Activated naive CD4-positive, alpha-beta T cell treated with anti-CD3 and anti-CD28 coated beads, Interleukin-2, amount 50 U/mL, for 72 hours (primary cell): ENCODE measurements around the gene AUH. TPM values are rescaled to one million over a fixed set of nuclear protein-coding genes. Genes with fewer than 3 reads are reported as not detected.
A peak's percentile ranks its signal among the peaks of the same experiment; 100 is the strongest.

ENCODE experiments used
- ATAC-seq, 2 donors: fragments of 150-1000 bp; cut with Tn5 transposase; 2 replicates each; pipeline ENCODE4 v1.10.0; 2021; ENCODE audit warnings: mild to moderate bottlenecking in 2 of 2, moderate library complexity in 2 of 2
- DNase-seq, 2 donors: peaks; one replicate each; pipeline ENCODE4 v3.0.0; 2021 to 2022; ENCODE audit warnings: low spot score in 2 of 2
- H3K27ac Mint-ChIP-seq, 2 donors: one replicate each; pipeline ENCODE4 v1.8.0; 2022; ENCODE audit warnings: mild to moderate bottlenecking in 2 of 2, mixed read lengths in 2 of 2
- H3K36me3 Mint-ChIP-seq, 2 donors: one replicate each; pipeline ENCODE4 v1.8.0; 2022; ENCODE audit warnings: mixed read lengths in 2 of 2
- H3K9me3 Mint-ChIP-seq, 2 donors: one replicate each; pipeline ENCODE4 v1.8.0; 2022; ENCODE audit warnings: mixed read lengths in 2 of 2
- total RNA-seq, 2 donors: library from RNA; stranded (reverse); gene quantifications; one replicate each; pipeline ENCODE4 v1.2.3, GENCODE V29; 2022

Gene AUH
- total RNA-seq, 2 donors from 2014 or later = 24.1 to 39.7 TPM

GRCh38 chr9:91172329-91172728 lies 189.4 kb downstream of the AUH start:
- ATAC-seq (no peak), DNase-seq (no peak)
- Mint-ChIP-seq H3K9me3 (peaks cover 20 to 23% of the 10 kb centered on the region in 2 donors), H3K27ac (no peak overlapping the region), H3K36me3 (peaks cover 24 to 43% of the 10 kb centered on the region in 2 donors)

GRCh38 chr9:91170951-91171350 lies 190.8 kb downstream of the AUH start:
- Mint-ChIP-seq H3K9me3 (peaks cover 20 to 23% of the 10 kb centered on the region in 2 donors), H3K27ac (no peak overlapping the region), H3K36me3 (peaks cover 24 to 42% of the 10 kb centered on the region in 2 donors)
- ATAC-seq (no peak), DNase-seq (no peak)

DNA sequence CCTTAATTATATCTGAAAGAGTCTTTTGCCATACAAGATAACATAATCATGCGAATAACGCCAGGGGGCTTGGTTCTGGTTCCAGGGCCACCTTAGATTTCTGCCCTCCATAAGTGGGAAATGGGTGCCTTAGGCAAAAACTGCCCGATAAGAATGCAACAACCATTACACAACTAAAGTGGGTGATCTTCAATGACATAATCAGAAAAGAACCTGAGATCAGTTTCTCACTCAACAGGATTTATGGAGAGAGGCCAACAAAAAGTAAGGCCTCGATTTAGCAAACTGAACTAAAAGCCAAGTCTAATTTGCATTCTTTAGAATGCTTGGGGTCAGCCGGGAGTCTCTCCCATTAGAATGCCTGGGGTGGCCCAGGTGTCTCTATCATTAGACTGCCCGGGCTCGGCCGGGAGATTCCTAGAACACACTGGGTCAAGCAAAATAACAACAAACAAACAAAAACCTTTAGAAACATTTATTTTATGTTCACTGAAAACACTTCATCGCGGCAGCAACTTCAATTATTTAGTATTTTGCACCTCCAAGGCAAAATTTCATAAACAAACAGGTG lies 194.8 kb downstream of the AUH start:
- peaks cover 12 to 15% of the 10 kb centered on the region in 2 donors for H3K9me3 Mint-ChIP-seq
- H3K36me3 Mint-ChIP-seq = peaks cover 22 to 28% of the 10 kb centered on the region in 2 donors
- DNase-seq (no peak), ATAC-seq (no peak)
- no peak overlapping the region for H3K27ac Mint-ChIP-seq

GRCh38 chr9:91164724-91165520 lies 196.8 kb downstream of the AUH start:
- Mint-ChIP-seq H3K36me3 (peaks cover 4 to 8% of the 10 kb centered on the region in 2 donors), H3K27ac (peak overlapping the region; percentile 24 to 98), H3K9me3 (no peaks in the 10 kb centered on the region)
- DNase-seq = peak; percentile 59 to 94
- peak; percentile 76 to 91 for ATAC-seq

Other genes with a start within 250 kb of the AUH start
- 100 to 1,000 TPM in 1 of 2 donors, 10 to 100 TPM in 1; 48.8 to 120 TPM for gene NFIL3, start 61.9 kb upstream of the AUH start, total RNA-seq